ENCODE data around the gene FOXP1. TPM values are rescaled to one million over a fixed set of nuclear protein-coding genes. Genes with fewer than 3 reads are reported as not detected.
A peak's percentile ranks its signal among the peaks of the same experiment; 100 is the strongest.

FOXP1 gene
- total and polyA plus RNA-seq, 2 of the 13 experiments (the other 11 are each of a cell fraction or from before 2014, with no cell fraction given), result 40.4 to 59.0 TPM

DNA sequence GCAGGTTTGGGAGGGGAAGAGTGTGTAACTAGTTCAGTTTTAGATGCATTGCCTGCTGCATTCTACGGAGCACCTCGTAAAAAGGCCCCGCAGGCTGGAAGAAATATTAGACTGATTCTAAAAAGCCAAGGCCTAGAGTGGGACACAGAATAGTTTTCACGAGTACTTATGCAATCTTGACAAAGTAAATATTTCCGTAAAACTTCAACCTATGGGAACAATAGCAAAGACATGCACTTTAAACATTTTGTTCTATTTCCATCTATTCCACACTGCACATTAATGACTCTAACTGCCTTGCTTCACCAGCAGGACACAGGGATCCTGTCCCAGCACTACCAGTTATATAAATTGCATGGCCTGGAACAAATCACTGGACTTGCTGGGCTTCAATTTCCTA lies 260.0 kb downstream of the FOXP1 start (continued):
- TF ChIP-seq ZNF710 (CRISPR knock-in tag; IDR thresholded peaks at IDR 0.05; ENCODE audit: borderline replicate concordance) (no peak), ESRRA (CRISPR knock-in tag; IDR thresholded peaks at IDR 0.05; ENCODE audit: low read depth) (no peak), EHMT2 (IDR thresholded peaks at IDR 0.05; ENCODE audit: borderline replicate concordance, low read depth, low read length) (no peak), MATR3 (CRISPR knock-in tag; IDR thresholded peaks at IDR 0.05) (no peak), ZNF629 (CRISPR knock-in tag; conservative IDR thresholded peaks at IDR 0.05) (no peak), ZNF674 (CRISPR knock-in tag; IDR thresholded peaks at IDR 0.05; ENCODE audit: low read depth) (no peak), EZH2 (conservative IDR thresholded peaks at IDR 0.05; ENCODE audit: low read depth, low read length) (no peak), ATF7 (IDR thresholded peaks at IDR 0.05) (no peak), ATF7 (CRISPR knock-in tag; IDR thresholded peaks at IDR 0.05) (no peak), SETDB1 (CRISPR knock-in tag; IDR thresholded peaks at IDR 0.05; ENCODE audit: borderline replicate concordance) (no peak), RARA (CRISPR knock-in tag; IDR thresholded peaks at IDR 0.05) (no peak), CEBPG (CRISPR knock-in tag; IDR thresholded peaks at IDR 0.05) (peak; percentile 69), FOXK1 (CRISPR knock-in tag; IDR thresholded peaks at IDR 0.05; ENCODE audit: borderline replicate concordance, low read depth) (0 out of 2 replicates have a peak, but pooled peaks have one; percentile 14), PCBP2 (optimal IDR thresholded peaks at IDR 0.05; ENCODE audit: low read depth, low read length, poor library complexity, severe bottlenecking) (no peak), ZNF136 (CRISPR knock-in tag; IDR thresholded peaks at IDR 0.05; ENCODE audit: low read depth) (no peak), HNRNPK (IDR thresholded peaks at IDR 0.05; ENCODE audit: low read depth, low read length, poor library complexity, severe bottlenecking) (no peak)
- TF ChIP-seq, protein P1, sequence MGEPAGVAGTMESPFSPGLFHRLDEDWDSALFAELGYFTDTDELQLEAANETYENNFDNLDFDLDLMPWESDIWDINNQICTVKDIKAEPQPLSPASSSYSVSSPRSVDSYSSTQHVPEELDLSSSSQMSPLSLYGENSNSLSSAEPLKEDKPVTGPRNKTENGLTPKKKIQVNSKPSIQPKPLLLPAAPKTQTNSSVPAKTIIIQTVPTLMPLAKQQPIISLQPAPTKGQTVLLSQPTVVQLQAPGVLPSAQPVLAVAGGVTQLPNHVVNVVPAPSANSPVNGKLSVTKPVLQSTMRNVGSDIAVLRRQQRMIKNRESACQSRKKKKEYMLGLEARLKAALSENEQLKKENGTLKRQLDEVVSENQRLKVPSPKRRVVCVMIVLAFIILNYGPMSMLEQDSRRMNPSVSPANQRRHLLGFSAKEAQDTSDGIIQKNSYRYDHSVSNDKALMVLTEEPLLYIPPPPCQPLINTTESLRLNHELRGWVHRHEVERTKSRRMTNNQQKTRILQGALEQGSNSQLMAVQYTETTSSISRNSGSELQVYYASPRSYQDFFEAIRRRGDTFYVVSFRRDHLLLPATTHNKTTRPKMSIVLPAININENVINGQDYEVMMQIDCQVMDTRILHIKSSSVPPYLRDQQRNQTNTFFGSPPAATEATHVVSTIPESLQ (CRISPR knock-in tag; conservative IDR thresholded peaks at IDR 0.05), result no peak
- TF ChIP-seq, protein P2, sequence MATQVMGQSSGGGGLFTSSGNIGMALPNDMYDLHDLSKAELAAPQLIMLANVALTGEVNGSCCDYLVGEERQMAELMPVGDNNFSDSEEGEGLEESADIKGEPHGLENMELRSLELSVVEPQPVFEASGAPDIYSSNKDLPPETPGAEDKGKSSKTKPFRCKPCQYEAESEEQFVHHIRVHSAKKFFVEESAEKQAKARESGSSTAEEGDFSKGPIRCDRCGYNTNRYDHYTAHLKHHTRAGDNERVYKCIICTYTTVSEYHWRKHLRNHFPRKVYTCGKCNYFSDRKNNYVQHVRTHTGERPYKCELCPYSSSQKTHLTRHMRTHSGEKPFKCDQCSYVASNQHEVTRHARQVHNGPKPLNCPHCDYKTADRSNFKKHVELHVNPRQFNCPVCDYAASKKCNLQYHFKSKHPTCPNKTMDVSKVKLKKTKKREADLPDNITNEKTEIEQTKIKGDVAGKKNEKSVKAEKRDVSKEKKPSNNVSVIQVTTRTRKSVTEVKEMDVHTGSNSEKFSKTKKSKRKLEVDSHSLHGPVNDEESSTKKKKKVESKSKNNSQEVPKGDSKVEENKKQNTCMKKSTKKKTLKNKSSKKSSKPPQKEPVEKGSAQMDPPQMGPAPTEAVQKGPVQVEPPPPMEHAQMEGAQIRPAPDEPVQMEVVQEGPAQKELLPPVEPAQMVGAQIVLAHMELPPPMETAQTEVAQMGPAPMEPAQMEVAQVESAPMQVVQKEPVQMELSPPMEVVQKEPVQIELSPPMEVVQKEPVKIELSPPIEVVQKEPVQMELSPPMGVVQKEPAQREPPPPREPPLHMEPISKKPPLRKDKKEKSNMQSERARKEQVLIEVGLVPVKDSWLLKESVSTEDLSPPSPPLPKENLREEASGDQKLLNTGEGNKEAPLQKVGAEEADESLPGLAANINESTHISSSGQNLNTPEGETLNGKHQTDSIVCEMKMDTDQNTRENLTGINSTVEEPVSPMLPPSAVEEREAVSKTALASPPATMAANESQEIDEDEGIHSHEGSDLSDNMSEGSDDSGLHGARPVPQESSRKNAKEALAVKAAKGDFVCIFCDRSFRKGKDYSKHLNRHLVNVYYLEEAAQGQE (IDR thresholded peaks at IDR 0.05; ENCODE audit: borderline replicate concordance in 1 of 2, low read depth in 1 of 2, low read length in 2 of 2), result no peak
- TF ChIP-seq, protein P3, sequence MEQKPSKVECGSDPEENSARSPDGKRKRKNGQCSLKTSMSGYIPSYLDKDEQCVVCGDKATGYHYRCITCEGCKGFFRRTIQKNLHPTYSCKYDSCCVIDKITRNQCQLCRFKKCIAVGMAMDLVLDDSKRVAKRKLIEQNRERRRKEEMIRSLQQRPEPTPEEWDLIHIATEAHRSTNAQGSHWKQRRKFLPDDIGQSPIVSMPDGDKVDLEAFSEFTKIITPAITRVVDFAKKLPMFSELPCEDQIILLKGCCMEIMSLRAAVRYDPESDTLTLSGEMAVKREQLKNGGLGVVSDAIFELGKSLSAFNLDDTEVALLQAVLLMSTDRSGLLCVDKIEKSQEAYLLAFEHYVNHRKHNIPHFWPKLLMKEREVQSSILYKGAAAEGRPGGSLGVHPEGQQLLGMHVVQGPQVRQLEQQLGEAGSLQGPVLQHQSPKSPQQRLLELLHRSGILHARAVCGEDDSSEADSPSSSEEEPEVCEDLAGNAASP (CRISPR knock-in tag; IDR thresholded peaks at IDR 0.05; ENCODE audit: borderline replicate concordance), result no peak
- TF ChIP-seq, protein P4, sequence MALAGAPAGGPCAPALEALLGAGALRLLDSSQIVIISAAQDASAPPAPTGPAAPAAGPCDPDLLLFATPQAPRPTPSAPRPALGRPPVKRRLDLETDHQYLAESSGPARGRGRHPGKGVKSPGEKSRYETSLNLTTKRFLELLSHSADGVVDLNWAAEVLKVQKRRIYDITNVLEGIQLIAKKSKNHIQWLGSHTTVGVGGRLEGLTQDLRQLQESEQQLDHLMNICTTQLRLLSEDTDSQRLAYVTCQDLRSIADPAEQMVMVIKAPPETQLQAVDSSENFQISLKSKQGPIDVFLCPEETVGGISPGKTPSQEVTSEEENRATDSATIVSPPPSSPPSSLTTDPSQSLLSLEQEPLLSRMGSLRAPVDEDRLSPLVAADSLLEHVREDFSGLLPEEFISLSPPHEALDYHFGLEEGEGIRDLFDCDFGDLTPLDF (CRISPR knock-in tag; IDR thresholded peaks at IDR 0.05), result no peak
